ENCODE measurements around the gene IL17RE.
A peak's percentile ranks its signal among the peaks of the same experiment; 100 is the strongest.
"Not testable (repeated sequence)": the region's sequence is repeated elsewhere in the genome, so short reads cannot be mapped to it uniquely, and the experiment has no call there.

IL17RE gene

GRCh38 chr3:9869955-9870354 is 32.7 kb upstream of the IL17RE start (continued):
- TF ChIP-seq HOXA7 (CRISPR knock-in tag; IDR thresholded peaks at IDR 0.05; ENCODE audit: borderline replicate concordance) = no peak
- no peak for TF ChIP-seq ZNF473 (tag by site-specific recombination; IDR thresholded peaks at IDR 0.05)

GRCh38 chr3:9870978-9871377 is 31.7 kb upstream of the IL17RE start:
- ChIA-PET POLR2A (interaction anchor here (0.7 to 1.1 kb wide), 2 partner anchors 62 to 256 kb away, joined by 3 to 6 read pairs; no protein-coding TSS in a partner anchor), CTCF (no interaction called here)
- no peaks in the 10 kb centered on the region for H3K4me1 ChIP-seq (ENCODE audit: control insufficient read depth, insufficient read depth, low read length)

GRCh38 chr3:9872067-9872466 is 30.6 kb upstream of the IL17RE start:
- H3K27ac ChIP-seq (ENCODE audit: extremely low read depth, low read depth, low read length); CTCF ChIA-PET; H3K4me1 ChIP-seq (ENCODE audit: control insufficient read depth, insufficient read depth, low read length); POLR2A ChIA-PET; H3K36me3 ChIP-seq (ENCODE audit: control insufficient read depth in 2 of 2, insufficient read depth in 1 of 2, low read length in 2 of 2); H3K4me3 ChIP-seq (ENCODE audit: low read depth, low read length); H3K9me3 ChIP-seq (ENCODE audit: control insufficient read depth, insufficient read depth, low read depth, low read length): not testable (repeated sequence)

More at GRCh38 chr3:9870978-9871377, 31.7 kb upstream of the IL17RE start:
- Histone ChIP-seq H3K9me3 (ENCODE audit: control insufficient read depth, insufficient read depth, low read depth, low read length) (no peaks in the 10 kb centered on the region), H3K36me3 (ENCODE audit: control insufficient read depth in 2 of 2, insufficient read depth in 1 of 2, low read length in 2 of 2) (no peaks in the 10 kb centered on the region), H3K4me3 (ENCODE audit: low read depth, low read length) (no peak overlapping the region), H3K27ac (ENCODE audit: extremely low read depth, low read depth, low read length) (no peak overlapping the region)
- peak; percentile 34; the same call in 1 of the 2 replicates for TF ChIP-seq ZBTB8A (tag by site-specific recombination; IDR thresholded peaks at IDR 0.05)
- no peak for TF ChIP-seq ZNF701 (tag by site-specific recombination; IDR thresholded peaks at IDR 0.05)

- TF ChIP-seq KLF17 (tag by site-specific recombination; IDR thresholded peaks at IDR 0.05) (no peak), ZNF830 (tag by site-specific recombination; IDR thresholded peaks at IDR 0.05; ENCODE audit: low read depth) (no peak), ZNF335 (tag by site-specific recombination; conservative IDR thresholded peaks at IDR 0.05) (0 out of 2 replicates have a peak, but pooled peaks have one; percentile 8), ZFP3 (tag by site-specific recombination; IDR thresholded peaks at IDR 0.05; ENCODE audit: low read depth) (no peak)
- CTCF ChIA-PET = interaction anchor here (1.2 kb wide), 1 partner anchor 107 kb away, joined by 3 read pairs; no protein-coding TSS in a partner anchor
- no peaks in the 10 kb centered on the region for H3K36me3 ChIP-seq (ENCODE audit: control insufficient read depth in 2 of 2, insufficient read depth in 1 of 2, low read length in 2 of 2)
- no peaks in the 10 kb centered on the region for H3K9me3 ChIP-seq (ENCODE audit: control insufficient read depth, insufficient read depth, low read depth, low read length)
- H3K4me3 ChIP-seq (ENCODE audit: low read depth, low read length) = no peak overlapping the region
- H3K27ac ChIP-seq (ENCODE audit: extremely low read depth, low read depth, low read length) = no peak overlapping the region
- POLR2A ChIA-PET = no interaction called here
- no peaks in the 10 kb centered on the region for H3K4me1 ChIP-seq (ENCODE audit: control insufficient read depth, insufficient read depth, low read length)
Observed at GRCh38 chr3:9875448-9875847, 27.2 kb upstream of the IL17RE start.

GRCh38 chr3:9876255-9876654 is 26.4 kb upstream of the IL17RE start:
- H3K4me1 ChIP-seq (ENCODE audit: control insufficient read depth, insufficient read depth, low read length); H3K27ac ChIP-seq (ENCODE audit: extremely low read depth, low read depth, low read length); H3K4me3 ChIP-seq (ENCODE audit: low read depth, low read length); POLR2A ChIA-PET; H3K36me3 ChIP-seq (ENCODE audit: control insufficient read depth in 2 of 2, insufficient read depth in 1 of 2, low read length in 2 of 2); CTCF ChIA-PET; H3K9me3 ChIP-seq (ENCODE audit: control insufficient read depth, insufficient read depth, low read depth, low read length): not testable (repeated sequence)
- TF ChIP-seq KLF1 (tag by site-specific recombination; IDR thresholded peaks at IDR 0.05) = 0 out of 2 replicates have a peak, but pooled peaks have one; percentile 16

GRCh38 chr3:9876991-9877390 is 25.7 kb upstream of the IL17RE start:
- CTCF ChIA-PET = no interaction called here
- no peaks in the 10 kb centered on the region for H3K4me1 ChIP-seq (ENCODE audit: control insufficient read depth, insufficient read depth, low read length)
- POLR2A ChIA-PET = no interaction called here
- TF ChIP-seq ZNF837 (tag by site-specific recombination; IDR thresholded peaks at IDR 0.05) (no peak), ATF2 (tag by site-specific recombination; IDR thresholded peaks at IDR 0.05; ENCODE audit: low read depth) (no peak), ZNF518A (tag by site-specific recombination; conservative IDR thresholded peaks at IDR 0.05; ENCODE audit: low read depth) (no peak), ZNF16 (tag by site-specific recombination; IDR thresholded peaks at IDR 0.05; ENCODE audit: low read depth) (no peak), ZNF114 (tag by site-specific recombination; IDR thresholded peaks at IDR 0.05) (no peak), SETDB1 (IDR thresholded peaks at IDR 0.05; ENCODE audit: insufficient read length, low read length) (no peak), ZNF184 (tag by site-specific recombination; IDR thresholded peaks at IDR 0.05) (no peak), ZNF221 (tag by site-specific recombination; IDR thresholded peaks at IDR 0.05; ENCODE audit: borderline replicate concordance) (no peak)

More at GRCh38 chr3:9876991-9877390, 25.7 kb upstream of the IL17RE start:
- H3K27ac ChIP-seq (ENCODE audit: extremely low read depth, low read depth, low read length) = no peak overlapping the region
- no peaks in the 10 kb centered on the region for H3K36me3 ChIP-seq (ENCODE audit: control insufficient read depth in 2 of 2, insufficient read depth in 1 of 2, low read length in 2 of 2)
- H3K4me3 ChIP-seq (ENCODE audit: low read depth, low read length) = no peak overlapping the region
- H3K9me3 ChIP-seq (ENCODE audit: control insufficient read depth, insufficient read depth, low read depth, low read length) = no peaks in the 10 kb centered on the region
